Measurements from ENCODE around the gene SDC1.

SDC1 gene

DNA sequence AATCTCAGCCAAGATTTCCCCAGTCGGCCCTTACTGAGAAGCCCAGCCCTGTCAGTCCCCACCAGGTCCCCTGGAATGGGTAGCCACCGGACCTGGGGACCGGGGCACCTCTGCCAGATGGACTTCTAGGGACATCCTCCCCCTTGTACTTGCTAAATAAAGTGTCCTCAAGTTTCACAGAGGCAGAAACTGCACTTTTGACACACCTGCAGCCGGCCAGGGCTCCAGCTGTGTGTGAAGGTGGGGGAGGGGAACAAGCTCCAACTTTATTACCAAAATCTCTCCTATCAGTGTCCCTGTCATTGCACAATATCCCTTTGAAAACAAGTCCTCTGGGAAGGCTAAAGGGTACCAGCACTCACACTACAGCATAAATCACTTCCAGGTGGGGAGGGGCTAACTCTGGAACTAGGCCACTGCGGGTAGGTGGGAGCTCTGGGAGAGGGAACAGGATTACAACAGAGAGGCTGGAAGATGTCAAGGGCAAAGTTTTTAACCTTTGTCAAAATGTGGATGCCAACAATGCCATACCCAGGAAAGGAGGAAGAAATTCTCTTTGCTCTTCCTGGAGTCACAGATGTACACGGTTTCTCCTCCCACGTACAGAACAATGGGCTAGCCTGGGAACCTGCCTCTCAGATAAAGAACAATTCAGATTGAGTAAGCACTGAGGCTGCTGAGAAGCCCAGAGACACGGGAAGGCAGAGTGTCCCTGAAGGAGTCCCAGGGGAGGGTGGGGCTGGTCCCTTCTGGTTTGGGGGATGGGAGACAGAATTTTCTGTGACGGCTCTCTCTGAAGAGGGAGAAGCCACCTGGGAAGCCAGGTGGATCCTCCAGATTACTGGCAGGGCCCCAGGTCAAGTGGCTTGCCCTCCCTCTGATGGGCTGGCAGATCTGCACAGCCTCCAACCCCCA, 11.0 kb downstream of the SDC1 start:
- no peak for DNase-seq

GRCh38 chr2:20212871-20213503, 11.9 kb downstream of the SDC1 start:
- no peak for DNase-seq

- no peak for DNase-seq
These were observed 12.5 kb downstream of the SDC1 start for GRCh38 chr2:20212459-20212870.

- no peak for DNase-seq
These were observed 13.0 kb downstream of the SDC1 start for GRCh38 chr2:20211860-20212458.

- no peak for DNase-seq
These were observed 13.5 kb downstream of the SDC1 start for GRCh38 chr2:20211420-20211819.

DNA sequence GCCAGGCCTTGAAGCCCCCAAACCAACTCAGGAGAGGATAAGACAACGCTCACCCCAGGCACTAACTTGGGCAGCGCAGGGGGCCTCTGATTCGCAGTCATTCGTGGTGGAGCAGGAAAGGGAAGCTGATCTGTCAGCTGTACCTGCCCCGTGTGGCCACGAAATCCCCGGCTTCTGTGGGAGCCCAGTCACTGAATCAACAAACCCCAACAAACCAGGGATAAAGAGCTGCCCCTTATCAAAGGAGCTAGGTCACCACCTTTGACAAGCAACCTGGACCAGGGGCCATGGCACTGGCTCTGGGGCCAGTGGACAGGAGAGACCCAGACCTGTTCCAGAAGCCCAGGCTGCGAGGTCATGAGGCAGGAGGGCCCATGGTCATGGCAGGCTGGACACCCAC, 14.5 kb downstream of the SDC1 start:
- DNase-seq, result no peak

DNA sequence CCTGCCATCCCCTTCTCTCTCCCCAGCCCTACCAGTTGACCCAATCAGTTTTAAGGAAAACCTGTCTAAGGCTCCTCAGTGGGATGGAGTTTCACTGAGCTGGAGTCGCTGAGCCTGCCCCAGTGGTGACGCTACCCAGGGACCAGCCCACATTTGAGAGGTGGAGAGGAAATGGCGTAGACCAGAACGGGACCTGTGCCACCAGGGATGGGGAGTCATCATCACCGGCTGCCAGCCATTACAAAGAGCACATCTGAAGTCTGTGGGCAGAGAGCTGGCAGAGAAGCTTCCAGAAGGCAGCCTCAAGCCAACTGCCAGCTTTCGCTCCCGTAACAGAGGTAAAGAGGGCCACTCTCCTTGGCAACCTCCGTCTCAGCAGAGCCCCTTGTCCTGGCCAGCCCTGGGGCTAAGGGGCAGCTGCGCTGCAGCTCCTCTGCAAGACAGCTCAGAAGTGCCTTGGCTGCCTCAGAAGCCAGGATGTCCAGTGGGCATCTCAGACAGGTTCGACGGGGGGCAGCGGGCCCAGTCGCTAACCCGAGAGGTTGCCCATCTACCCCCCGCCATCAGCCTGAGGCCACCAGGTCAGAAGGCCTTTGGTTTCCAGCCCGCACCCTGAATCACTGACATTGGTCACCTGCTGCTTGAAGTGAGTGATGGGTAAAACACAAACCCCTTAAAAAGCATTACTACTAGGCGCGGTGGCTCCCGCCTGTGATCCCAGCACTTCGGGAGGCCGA, 15.4 kb downstream of the SDC1 start:
- DNase-seq, result no peak

DNA sequence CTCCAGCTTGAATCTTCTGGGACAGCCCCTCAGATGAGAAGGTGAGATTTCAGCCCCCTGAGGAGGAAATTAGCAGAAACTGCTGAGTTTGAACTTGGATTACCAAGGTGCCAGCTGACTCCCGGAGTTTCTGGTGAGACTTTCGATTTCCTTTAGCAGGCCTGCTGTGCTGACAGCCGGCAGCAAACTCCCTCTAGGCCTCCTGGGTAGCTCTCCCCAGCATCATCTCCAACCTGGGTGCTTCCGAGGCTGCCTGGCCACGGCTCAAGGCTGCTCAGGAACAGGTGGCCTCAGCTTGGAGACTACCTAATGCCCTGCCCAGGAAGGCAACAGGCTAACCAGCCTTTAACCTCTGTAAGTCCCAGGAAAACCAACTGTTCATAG, 16.5 kb downstream of the SDC1 start:
- no peak for DNase-seq

- DNase-seq, result no peak
These were observed 17.9 kb downstream of the SDC1 start for GRCh38 chr2:20207051-20207450.

- DNase-seq, result no peak
These were observed 18.9 kb downstream of the SDC1 start for GRCh38 chr2:20205915-20206524.

DNA sequence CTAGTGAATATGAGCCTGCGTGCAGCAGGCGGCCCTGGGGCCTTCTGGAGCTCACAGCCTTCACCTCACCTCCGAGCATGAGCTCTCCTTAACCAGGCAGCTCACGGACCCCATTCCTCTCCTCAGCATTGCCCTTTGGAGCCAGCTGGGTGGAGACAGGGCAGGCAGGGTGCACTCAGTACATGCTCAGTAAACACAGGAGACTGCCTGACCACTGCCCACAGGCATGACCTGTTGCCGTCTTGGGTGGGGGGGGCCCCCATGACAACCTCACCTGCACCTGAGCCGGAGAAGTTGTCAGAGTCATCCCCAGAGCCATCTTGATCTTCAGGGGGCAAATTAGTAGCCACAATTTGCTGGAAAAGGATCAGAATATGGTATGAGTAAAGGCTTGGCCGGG, 19.9 kb downstream of the SDC1 start:
- DNase-seq, result no peak

GRCh38 chr2:20203521-20204225, 21.3 kb downstream of the SDC1 start:
- no peak for DNase-seq

DNA sequence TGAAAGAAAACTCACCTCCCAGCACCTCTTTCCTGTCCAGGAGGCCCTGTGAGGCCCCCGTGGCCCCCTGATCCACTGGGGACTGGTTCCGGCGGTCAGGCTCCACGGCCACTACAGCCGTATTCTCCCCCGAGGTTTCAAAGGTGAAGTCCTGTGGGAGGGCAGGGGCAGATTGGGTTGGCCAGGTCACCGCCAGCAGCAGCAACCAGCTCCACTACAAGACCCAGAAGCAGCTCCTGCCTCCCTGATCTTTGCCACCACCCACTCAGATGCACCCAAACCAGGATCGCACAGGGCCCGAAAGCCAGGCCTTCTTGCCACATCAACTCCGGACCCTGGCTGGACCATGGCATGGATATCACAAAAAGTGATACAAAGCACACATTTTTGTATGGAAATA, 21.9 kb downstream of the SDC1 start:
- DNase-seq, result no peak

GRCh38 chr2:20201671-20202070, 23.3 kb downstream of the SDC1 start:
- DNase-seq, result no peak

DNA sequence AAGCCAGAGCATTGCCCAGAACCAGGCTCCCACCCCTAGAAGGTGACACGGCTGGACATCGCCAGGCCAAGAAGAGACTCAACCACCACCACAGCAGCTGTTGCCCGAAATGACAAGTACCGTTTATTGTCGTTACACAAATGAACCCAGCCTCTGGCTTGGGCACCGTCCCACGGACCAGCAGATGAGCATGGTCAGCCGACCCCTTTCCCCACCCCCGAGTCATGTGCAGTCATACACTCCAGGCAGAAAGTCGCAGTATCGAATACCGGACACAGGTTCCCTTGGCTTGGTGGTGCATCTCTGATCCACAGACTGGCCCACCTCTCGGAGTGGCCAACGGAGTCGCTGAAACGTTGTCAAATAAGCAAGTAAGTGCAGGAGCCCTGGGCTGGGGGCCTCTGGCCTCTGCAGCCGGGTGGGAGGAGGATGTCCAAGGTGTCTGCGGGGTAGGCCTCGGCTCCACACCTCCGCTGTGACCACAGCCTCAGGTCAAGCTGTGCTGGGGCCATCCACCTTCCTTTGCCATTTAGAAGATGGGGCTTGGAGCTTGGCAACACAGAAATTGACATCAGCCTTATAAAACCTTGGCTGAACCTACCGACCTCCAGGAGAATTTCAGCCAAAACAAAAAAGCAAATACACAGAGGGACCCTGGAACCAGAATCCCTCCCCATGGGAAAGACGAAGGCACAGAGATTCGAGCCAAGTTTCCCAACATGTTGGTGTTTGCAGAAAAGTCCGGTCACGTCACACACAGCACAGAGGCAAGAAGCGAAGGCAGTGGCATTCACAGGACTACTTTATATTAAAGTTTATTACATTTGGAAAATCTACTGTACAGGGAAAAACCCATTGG, 24.0 kb downstream of the SDC1 start:
- no peak for DNase-seq

GRCh38 chr2:20199633-20200270, 25.2 kb downstream of the SDC1 start:
- DNase-seq, result no peak

DNA sequence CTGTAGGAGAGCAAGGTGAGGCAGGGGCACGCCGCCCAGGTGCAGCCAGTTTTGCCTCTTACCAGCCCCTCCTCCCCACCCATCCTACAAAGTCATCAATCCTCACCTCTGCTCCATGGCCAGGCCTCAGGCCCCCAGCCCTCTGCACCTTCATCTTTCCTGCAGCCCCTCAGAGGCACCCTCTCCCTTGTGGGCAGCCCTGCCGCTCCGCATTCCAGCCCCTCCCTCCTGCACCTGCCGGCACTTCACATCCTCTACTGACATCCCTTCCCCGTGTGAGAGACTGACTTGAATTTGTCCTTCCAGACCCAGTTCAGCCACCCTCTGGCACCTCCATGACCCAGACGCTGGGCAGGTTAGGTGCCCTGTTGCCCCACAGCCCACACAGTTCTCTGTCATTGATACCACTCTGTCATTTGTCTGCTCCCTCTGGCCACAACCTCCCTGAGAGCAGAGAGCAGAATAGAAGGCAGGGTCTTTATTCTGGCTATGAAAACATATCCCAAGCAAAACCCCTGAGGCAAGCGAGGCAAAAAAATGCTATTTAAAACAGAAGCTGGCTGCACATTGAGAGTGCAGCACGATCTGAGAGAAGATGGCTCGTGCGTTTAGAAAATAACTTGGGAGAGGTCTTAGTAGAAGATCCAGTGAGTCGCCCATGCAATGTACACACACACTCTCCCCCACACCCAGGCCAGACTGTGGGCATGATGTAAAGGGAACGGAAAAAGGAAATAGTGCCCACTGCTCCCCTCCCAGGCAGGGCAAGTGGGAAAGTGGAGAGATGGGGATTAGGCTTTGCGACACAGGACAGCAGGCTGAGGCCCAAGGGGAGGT, 25.9 kb downstream of the SDC1 start:
- no peak for DNase-seq

DNA sequence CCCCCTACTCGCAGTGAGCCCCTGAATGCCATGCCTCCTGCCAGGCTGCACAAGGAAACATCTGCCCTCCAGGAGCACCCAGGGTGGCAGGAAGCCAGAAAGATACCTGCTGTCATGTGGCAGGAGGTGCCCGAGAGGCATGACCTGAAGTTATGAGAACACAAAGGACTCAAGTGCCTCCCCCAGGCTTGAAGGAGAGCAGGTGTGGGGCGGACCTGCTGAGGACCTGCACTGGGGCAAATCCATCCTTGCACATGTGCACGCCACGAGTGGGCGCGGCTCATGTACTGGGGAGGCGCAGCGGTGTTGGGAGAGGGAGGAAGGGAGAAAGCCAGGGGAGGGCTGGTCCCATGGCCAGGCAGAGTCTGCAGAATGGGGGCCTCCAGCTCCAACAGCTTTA, 26.9 kb downstream of the SDC1 start:
- DNase-seq, result no peak

GRCh38 chr2:20197192-20197591, 27.7 kb downstream of the SDC1 start:
- DNase-seq, result no peak

DNA sequence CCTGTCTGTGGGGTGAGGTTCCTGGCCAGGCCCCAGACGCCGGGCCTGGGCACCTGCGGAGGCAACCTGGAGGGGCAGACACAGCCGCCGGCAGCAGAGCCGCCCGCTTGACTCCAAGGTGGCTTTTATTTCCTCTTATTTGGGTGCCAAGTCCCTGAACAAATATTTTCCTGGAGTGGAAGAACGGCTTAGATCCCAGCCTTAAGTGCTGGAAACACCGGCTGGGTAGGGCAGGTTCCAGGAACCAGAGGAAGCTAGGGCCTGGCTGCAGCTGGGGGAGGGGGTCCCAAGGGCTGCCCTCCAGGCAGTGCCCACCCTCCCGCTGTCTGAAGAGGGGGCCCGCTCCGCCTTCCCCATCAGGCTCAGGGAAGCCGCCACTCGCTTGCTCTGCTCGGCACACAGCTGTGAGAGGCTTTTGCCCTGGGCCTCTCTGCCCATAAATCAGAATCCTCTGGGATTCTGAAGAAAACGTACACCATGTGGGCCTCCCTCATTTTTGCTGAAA, 28.2 kb downstream of the SDC1 start:
- no peak for DNase-seq

All from stimulated activated naive CD4-positive, alpha-beta T cell treated with Interleukin-2 at 50 U/mL for 16 hours (primary cell).